Measurements from ENCODE around the gene FOXO1.
A peak's percentile ranks its signal among the peaks of the same experiment; 100 is the strongest.

FOXO1 gene

GRCh38 chr13:40559915-40560314 is 106.5 kb downstream of the FOXO1 start:
- H3K79me2 ChIP-seq (ENCODE audit: insufficient read depth, low read length): peaks cover 86% of the 10 kb centered on the region
- no peak for TF ChIP-seq EZH2 (IDR thresholded peaks at IDR 0.05; ENCODE audit: borderline replicate concordance, low read length)
- TF ChIP-seq CTCF (IDR thresholded peaks at IDR 0.05; ENCODE audit: low read length): no peak
- no peak overlapping the region for H3K9ac ChIP-seq (ENCODE audit: low read length)
- H3K27ac ChIP-seq (ENCODE audit: low read depth, low read length, poor library complexity, severe bottlenecking): no peak overlapping the region
- H3K36me3 ChIP-seq (ENCODE audit: insufficient read depth, low read length): peaks cover 60% of the 10 kb centered on the region
- no peak overlapping the region for H2AFZ ChIP-seq (ENCODE audit: low read length)
- H3F3A ChIP-seq (ENCODE audit: insufficient read depth, low read length): no peaks in the 10 kb centered on the region
- no peaks in the 10 kb centered on the region for H3K9me3 ChIP-seq (ENCODE audit: low read length)
- peaks cover 65% of the 10 kb centered on the region for H3K4me1 ChIP-seq (ENCODE audit: insufficient read depth, low read length, severe bottlenecking)
- no peaks in the 10 kb centered on the region for H3K9me2 ChIP-seq (ENCODE audit: low read depth, low read length)
- no peaks in the 10 kb centered on the region for H4K20me1 ChIP-seq (ENCODE audit: insufficient read depth, low read length)
- H3K27me3 ChIP-seq (ENCODE audit: insufficient read depth, low read length): no peaks in the 10 kb centered on the region
- H3K4me3 ChIP-seq (ENCODE audit: low read depth, low read length, poor library complexity, severe bottlenecking): no peak overlapping the region
- H3K4me2 ChIP-seq (ENCODE audit: low read length): no peak overlapping the region

GRCh38 chr13:40558656-40559055 is 107.8 kb downstream of the FOXO1 start:
- H3K27ac ChIP-seq (ENCODE audit: low read depth, low read length, poor library complexity, severe bottlenecking): peak overlapping the region; percentile 24
- TF ChIP-seq EZH2 (IDR thresholded peaks at IDR 0.05; ENCODE audit: borderline replicate concordance, low read length) (no peak), CTCF (IDR thresholded peaks at IDR 0.05; ENCODE audit: low read length) (no peak)
- H4K20me1 ChIP-seq (ENCODE audit: insufficient read depth, low read length): no peaks in the 10 kb centered on the region
- H3K4me2 ChIP-seq (ENCODE audit: low read length): no peak overlapping the region
- H3F3A ChIP-seq (ENCODE audit: insufficient read depth, low read length): no peaks in the 10 kb centered on the region
- peaks cover 73% of the 10 kb centered on the region for H3K79me2 ChIP-seq (ENCODE audit: insufficient read depth, low read length)
- no peaks in the 10 kb centered on the region for H3K27me3 ChIP-seq (ENCODE audit: insufficient read depth, low read length)
- peaks cover 66% of the 10 kb centered on the region for H3K36me3 ChIP-seq (ENCODE audit: insufficient read depth, low read length)
- no peak overlapping the region for H3K9ac ChIP-seq (ENCODE audit: low read length)
- H3K4me3 ChIP-seq (ENCODE audit: low read depth, low read length, poor library complexity, severe bottlenecking): no peak overlapping the region
- no peak overlapping the region for H2AFZ ChIP-seq (ENCODE audit: low read length)
- H3K9me3 ChIP-seq (ENCODE audit: low read length): no peaks in the 10 kb centered on the region
- no peaks in the 10 kb centered on the region for H3K9me2 ChIP-seq (ENCODE audit: low read depth, low read length)
- H3K4me1 ChIP-seq (ENCODE audit: insufficient read depth, low read length, severe bottlenecking): peaks cover 59% of the 10 kb centered on the region

- Histone ChIP-seq H3K9ac (ENCODE audit: low read length) (no peak overlapping the region), H3K27ac (ENCODE audit: low read depth, low read length, poor library complexity, severe bottlenecking) (no peak overlapping the region), H3K9me3 (ENCODE audit: low read length) (no peaks in the 10 kb centered on the region), H4K20me1 (ENCODE audit: insufficient read depth, low read length) (no peaks in the 10 kb centered on the region), H3F3A (ENCODE audit: insufficient read depth, low read length) (no peaks in the 10 kb centered on the region), H3K9me2 (ENCODE audit: low read depth, low read length) (no peaks in the 10 kb centered on the region), H3K27me3 (ENCODE audit: insufficient read depth, low read length) (no peaks in the 10 kb centered on the region), H3K4me1 (ENCODE audit: insufficient read depth, low read length, severe bottlenecking) (peaks cover 66% of the 10 kb centered on the region), H3K79me2 (ENCODE audit: insufficient read depth, low read length) (peaks cover 52% of the 10 kb centered on the region), H2AFZ (ENCODE audit: low read length) (no peak overlapping the region), H3K4me3 (ENCODE audit: low read depth, low read length, poor library complexity, severe bottlenecking) (no peak overlapping the region), H3K4me2 (ENCODE audit: low read length) (no peak overlapping the region), H3K36me3 (ENCODE audit: insufficient read depth, low read length) (peaks cover 66% of the 10 kb centered on the region)
- TF ChIP-seq CTCF (IDR thresholded peaks at IDR 0.05; ENCODE audit: low read length) (no peak), EZH2 (IDR thresholded peaks at IDR 0.05; ENCODE audit: borderline replicate concordance, low read length) (no peak)
These were observed 110.0 kb downstream of the FOXO1 start for GRCh38 chr13:40556453-40556852.
